IMR-90 (cell line): ENCODE results near the gene PPP3CA.

Experiments
- BHLHE40 ChIP-seq: fragments of 150-350 bp; IDR thresholded peaks from 2 replicates; pipeline ENCODE4 v1.6.1; 2016; ENCODE audit warnings: mild to moderate bottlenecking, low read depth, low read length
- ELK1 ChIP-seq: fragments of 150-350 bp; IDR thresholded peaks from 2 replicates; pipeline ENCODE4 v1.6.1; 2016; ENCODE audit warnings: low read depth, mild to moderate bottlenecking, low read length, moderate library complexity, borderline replicate concordance
- MAZ ChIP-seq: IDR thresholded peaks from 2 replicates; pipeline ENCODE4 v1.6.1; 2012; ENCODE audit warnings: low read depth, mild to moderate bottlenecking, low read length, improper control_type of control experiment, moderate library complexity, borderline replicate concordance
- MXI1 ChIP-seq: IDR thresholded peaks from 2 replicates; pipeline ENCODE4 v1.6.1; 2012; ENCODE audit warnings: low read depth, mild to moderate bottlenecking, low read length, moderate library complexity, borderline replicate concordance
- NFE2L2 ChIP-seq: fragments of 150-350 bp; IDR thresholded peaks from 2 replicates; pipeline ENCODE4 v1.6.1; 2016; ENCODE audit warnings: low read depth, mild to moderate bottlenecking, low read length
- POLR2A ChIP-seq: IDR thresholded peaks from 2 replicates; pipeline ENCODE4 v1.6.1; 2012; ENCODE audit warnings: mild to moderate bottlenecking, low read depth, low read length
- RAD21 ChIP-seq: IDR thresholded peaks from 2 replicates; pipeline ENCODE4 v1.6.1; 2012; ENCODE audit warnings: low read length, improper control_type of control experiment
- RCOR1 ChIP-seq: IDR thresholded peaks from 2 replicates; pipeline ENCODE4 v1.6.1; 2012; ENCODE audit warnings: mild to moderate bottlenecking, low read length, improper control_type of control experiment; ENCODE audit not compliant: insufficient replicate concordance
- SMC3 ChIP-seq: fragments of 150-350 bp; IDR thresholded peaks from 2 replicates; pipeline ENCODE4 v1.6.1; 2016; ENCODE audit warnings: low read depth, mild to moderate bottlenecking, antibody characterized with exemption, low read length, moderate library complexity
- USF2 ChIP-seq: fragments of 150-350 bp; IDR thresholded peaks from 2 replicates; pipeline ENCODE4 v1.6.1; 2017; ENCODE audit warnings: mild to moderate bottlenecking, antibody characterized with exemption, low read length, low read depth
- TF ChIP-seq, protein P1 (sequence below): conservative IDR thresholded peaks from 2 replicates; pipeline ENCODE4 v1.5.1; 2012; ENCODE audit warnings: mild to moderate bottlenecking, low read depth, low read length, improper control_type of control experiment

GRCh38 chr4:101227715-101228114 is 119.6 kb downstream of the PPP3CA start:
- TF ChIP-seq USF2 (no peak), POLR2A (no peak), MXI1 (no peak), MAZ (no peak), ELK1 (no peak), RAD21 (no peak), RCOR1 (no peak), BHLHE40 (no peak), NFE2L2 (no peak), SMC3 (no peak)
- TF ChIP-seq, protein P1, sequence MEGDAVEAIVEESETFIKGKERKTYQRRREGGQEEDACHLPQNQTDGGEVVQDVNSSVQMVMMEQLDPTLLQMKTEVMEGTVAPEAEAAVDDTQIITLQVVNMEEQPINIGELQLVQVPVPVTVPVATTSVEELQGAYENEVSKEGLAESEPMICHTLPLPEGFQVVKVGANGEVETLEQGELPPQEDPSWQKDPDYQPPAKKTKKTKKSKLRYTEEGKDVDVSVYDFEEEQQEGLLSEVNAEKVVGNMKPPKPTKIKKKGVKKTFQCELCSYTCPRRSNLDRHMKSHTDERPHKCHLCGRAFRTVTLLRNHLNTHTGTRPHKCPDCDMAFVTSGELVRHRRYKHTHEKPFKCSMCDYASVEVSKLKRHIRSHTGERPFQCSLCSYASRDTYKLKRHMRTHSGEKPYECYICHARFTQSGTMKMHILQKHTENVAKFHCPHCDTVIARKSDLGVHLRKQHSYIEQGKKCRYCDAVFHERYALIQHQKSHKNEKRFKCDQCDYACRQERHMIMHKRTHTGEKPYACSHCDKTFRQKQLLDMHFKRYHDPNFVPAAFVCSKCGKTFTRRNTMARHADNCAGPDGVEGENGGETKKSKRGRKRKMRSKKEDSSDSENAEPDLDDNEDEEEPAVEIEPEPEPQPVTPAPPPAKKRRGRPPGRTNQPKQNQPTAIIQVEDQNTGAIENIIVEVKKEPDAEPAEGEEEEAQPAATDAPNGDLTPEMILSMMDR = no peak
